NCI-H460 (cell line): ENCODE data around the gene OR2AT4. TPM values are rescaled to one million over a fixed set of nuclear protein-coding genes. Genes with fewer than 3 reads are reported as not detected.
"Not testable (repeated sequence)": the region's sequence is repeated elsewhere in the genome, so short reads cannot be mapped to it uniquely, and the experiment has no call there.

Experiments used
- DNase-seq: peaks from one replicate; pipeline ENCODE4 v3.0.0-alpha.2; 2016; ENCODE audit warnings: low read depth; ENCODE audit errors: extremely low read depth
- polyA plus RNA-seq: library from polyadenylated mRNA; depleted of rRNA; stranded (reverse); fragments of >200 nt; gene quantifications from 2 replicates; pipeline ENCODE4 v1.2.3, GENCODE V29; 2014; cell fraction: nucleus; rRNA removed
- total RNA-seq: library from RNA; depleted of rRNA; stranded (reverse); fragments of >200 nt; shearing (Covaris generic); gene quantifications from 2 replicates; pipeline ENCODE4 v1.2.3, GENCODE V29; 2014; rRNA removed

Gene OR2AT4
- not detected in 2 replicates for total RNA-seq
- polyA plus RNA-seq: not detected in 2 replicates

- no peak for DNase-seq
Measured at GRCh38 chr11:75096456-75097172, at the start of gene OR2AT4. OR2AT4 (minus strand) TSS chr11:75096876.

DNA sequence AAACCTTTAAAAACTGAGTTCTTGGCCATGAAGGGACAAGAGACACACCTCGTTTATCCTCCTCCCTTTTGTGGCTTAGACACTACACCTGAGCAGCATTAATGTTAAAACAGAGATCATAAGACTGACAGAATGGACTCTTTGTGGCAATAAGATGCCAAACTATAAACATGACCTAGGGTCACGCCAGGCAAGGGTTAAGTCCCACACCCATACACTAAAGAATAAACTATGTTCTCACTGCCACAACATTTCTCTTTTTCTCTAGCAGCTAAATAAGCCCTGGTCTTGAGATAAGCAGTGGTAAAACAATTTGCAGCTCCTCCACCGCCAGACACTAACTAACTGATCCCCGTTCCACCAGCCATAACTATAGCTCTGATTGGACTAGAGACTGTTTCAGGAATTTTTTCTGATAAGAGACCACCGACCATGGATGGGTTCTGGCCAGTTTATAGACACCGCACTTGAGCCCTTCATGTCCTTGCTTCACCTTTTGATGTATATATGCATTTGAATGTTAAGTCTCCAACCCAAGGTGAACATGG, 49.4 kb upstream of the OR2AT4 start:
- no peak for DNase-seq

DNA sequence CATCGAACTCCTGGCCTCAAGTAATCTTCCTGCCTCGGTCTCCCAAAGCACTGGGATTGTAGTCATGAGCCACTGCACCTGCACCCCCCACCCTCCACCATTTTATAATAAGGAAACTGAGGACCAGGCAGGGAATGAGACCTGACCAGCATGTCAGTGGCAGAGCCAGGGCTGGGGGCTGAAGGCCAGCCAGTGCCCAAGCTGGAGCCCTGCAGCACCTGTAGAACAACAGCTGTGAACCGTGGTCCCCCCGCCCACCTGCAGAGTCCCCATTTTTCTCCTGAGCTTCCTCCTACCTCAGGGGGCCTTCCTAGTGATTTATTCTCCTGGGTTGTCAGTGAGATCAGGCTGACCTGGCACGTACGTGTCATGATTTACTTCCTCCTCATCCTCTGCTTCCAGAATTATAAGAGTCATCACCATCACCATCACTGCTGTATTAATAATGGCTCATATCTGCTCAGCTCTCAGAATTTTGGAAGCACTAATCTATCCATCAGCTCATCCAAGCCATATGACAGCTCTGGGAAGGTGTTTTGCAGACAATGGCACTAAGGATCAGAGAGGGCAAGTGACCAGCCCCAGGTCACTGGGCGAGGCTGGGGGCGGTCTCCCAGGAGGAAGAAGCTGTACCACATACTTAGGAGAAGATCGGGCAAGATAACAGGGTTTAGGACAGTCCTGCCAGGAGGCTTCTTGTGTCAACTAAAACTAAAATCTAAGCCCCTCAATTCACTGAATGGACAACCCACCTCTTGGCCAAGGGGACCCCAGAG, 48.7 kb upstream of the OR2AT4 start:
- no peak for DNase-seq

- no peak for DNase-seq
Measured at GRCh38 chr11:75144716-75145014, 48.0 kb upstream of the OR2AT4 start.

GRCh38 chr11:75143420-75143731, 46.7 kb upstream of the OR2AT4 start:
- DNase-seq: no peak

DNA sequence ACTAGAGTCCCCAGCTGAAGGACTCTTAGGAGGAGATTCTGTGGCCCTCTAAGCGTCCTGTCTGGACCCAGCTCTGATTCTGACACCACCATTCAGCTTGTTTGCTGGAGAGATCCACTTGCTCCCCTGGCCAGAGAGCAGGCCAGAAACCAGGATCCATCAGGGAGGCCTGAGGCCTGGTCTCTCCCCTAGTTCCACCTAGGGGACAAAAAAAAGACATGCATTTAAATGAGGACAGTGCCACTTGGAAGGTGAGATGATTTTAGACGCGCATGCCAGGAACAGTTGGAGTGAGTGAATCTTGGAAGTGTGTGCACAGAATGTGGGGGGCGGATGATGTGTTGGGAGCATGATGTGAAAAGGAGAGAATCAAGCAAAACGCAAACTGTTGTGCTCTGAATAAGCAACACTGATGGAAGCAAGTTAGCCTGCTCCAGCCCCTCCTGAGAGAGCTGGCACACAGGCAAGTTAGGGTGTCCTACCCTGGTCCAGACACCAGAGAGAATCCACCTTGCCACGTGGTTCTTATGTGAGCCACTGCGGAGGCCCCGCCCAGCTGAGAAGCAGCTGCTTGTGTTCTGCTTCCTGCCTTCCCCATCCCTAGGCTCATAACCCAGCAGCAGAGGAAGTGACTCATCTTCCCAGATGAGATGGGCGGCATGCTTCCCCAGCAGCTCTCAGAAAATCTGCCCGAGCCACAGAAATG, 46.2 kb upstream of the OR2AT4 start:
- peak; percentile 73 for DNase-seq

DNA sequence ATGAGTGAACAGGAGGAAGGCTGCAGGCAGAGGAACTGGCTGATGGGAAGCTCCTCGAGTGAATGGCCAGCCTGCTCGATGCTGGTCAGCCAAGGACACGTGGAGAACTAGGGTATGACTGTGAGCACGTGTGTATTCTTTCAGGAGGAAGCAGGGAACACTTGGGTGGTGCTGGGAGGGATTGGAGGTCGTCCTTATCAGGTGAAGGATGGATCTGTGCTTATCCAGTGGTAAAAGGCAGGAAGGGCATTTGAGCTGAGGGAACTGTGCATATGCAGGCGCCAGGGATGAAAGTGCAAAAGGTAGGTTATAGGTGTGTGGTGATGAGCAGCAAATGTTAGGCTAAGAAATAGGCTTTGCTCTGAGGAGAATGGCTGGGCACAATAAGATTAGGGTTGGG, 44.5 kb upstream of the OR2AT4 start:
- no peak for DNase-seq

DNA sequence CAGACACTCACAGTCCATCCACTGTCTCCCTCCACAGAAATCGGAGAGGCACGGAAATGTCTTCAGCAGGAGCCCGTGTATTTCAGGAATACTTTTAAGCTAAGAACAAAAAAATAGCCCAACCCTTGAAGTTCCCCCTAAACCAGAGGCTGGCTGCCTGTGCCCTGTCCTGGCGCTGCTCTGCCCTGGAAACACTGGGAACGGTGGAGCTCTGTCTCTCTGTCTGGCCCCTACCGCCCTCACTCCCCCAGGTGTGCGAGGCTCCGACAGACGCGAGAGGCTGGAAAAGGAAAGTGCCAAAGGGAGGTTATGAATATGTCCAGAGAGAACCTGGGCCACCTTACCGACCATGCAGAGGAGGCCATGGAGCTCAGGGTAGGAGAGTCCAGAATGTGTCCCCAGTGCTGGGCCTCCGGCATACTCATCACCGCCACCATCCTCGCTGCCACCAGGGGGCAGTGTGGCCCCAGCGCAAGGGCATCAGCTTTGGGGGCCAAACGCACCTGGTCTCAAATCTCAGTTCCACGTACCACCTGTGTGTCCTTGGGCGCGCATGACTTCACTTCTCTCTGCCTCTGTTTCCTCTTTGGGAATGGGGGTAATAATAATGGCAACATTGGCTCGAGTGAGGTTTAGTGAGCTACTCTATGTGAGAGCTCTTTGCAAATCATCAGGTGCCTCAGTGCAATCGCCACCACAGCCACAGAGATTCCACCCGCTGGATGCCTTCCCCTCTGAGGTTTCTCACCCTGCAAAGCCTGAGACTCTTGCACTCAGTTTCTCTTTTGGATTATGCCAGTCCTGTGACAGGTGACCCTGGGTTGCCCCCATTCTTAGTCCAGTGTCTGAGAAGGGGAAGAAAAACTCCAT, 43.8 kb upstream of the OR2AT4 start:
- DNase-seq: peak; percentile 33

GRCh38 chr11:75135651-75136050, 39.0 kb upstream of the OR2AT4 start:
- DNase-seq: no peak

DNA sequence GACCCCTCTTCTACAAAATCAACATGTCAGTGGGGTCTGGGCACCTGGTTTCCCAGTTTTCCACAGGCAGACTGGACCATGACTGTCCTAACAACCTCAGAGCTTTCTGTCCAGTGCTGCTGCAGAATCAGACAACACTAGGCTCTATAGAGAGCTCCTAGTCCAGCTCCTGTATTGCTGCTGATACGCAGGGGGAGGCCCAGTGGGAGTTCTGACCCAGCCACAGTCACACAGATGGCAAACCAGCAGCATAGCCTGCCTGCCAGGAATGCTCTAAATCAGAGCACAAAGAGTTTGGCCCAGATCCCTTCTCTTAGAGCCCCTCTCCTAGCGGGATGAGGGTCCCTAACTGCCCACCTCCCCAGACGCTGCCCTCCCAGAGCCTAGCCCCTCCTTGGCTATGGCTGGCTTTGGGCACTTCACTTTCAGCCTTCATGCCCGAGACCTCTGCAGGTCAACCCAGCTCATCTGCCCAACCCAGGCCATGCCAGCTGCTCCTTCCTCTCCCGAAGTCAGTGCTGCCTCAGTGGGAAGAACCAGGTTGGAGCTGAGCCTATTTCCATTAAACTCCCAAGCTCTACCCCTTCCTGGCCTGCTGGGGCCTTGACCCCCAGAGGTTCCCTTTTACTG, 38.5 kb upstream of the OR2AT4 start:
- DNase-seq: no peak

DNA sequence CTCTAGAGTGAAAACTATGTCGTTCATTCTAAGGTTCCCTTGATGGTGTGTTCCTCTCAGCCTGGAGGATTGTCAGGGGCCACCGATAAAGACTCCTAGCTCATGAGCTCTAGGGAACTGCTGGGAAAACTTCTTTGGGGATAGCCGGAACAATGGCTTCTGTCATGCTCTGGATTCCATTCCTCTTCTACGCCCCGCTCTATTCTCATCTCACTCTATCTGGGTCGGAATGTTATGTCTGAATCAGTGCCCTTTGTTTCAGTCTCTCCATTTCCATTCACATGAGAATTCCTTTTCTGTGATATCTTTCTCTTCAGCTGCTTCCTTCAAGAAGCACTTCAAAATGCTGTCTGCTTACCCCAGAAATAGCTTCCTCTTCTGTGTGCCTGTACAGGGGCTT, 37.3 kb upstream of the OR2AT4 start:
- DNase-seq: no peak

GRCh38 chr11:75132080-75132479, 35.4 kb upstream of the OR2AT4 start:
- no peak for DNase-seq

DNA sequence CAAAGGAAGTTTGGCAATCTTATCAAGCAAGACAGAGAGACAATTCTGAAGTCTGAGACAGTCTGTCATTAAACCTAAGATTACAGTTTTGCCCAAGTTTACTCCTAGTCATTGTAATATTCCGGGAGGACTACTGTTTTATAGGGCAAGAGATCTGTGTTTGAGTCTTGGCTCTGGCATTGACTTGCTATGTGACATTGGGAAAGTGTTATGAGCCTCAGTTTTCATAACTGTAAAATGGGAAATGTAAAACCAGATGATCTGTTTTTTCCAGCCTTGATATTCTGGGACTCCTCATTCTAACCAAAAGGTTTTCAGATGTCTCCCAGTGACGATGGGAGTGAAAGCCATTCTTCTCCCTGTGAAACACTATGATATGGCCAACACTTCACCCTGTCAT, 29.9 kb upstream of the OR2AT4 start:
- no peak for DNase-seq

- DNase-seq: no peak
Measured at GRCh38 chr11:75118577-75118976, 21.9 kb upstream of the OR2AT4 start.

DNA sequence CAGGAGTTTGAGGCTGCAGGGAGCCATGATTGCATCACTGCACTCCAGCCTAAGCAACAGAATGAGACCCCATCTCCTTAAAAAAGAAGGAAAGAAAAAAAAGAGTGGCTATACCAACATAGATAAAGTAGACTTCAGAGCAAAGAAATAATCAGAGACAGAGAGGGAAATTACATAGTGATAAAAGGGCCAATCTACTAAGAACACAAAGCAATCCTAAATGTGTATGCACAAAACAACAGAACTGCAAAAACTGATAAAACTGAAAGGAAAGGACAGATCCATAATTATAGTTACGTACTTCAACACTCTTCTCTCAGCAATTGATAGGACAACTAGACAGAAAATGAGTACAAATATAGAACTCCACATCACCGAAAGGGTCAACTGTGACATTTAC, 17.8 kb upstream of the OR2AT4 start:
- DNase-seq: no peak

- no peak for DNase-seq
Measured at GRCh38 chr11:75113030-75113429, 16.4 kb upstream of the OR2AT4 start.

DNA sequence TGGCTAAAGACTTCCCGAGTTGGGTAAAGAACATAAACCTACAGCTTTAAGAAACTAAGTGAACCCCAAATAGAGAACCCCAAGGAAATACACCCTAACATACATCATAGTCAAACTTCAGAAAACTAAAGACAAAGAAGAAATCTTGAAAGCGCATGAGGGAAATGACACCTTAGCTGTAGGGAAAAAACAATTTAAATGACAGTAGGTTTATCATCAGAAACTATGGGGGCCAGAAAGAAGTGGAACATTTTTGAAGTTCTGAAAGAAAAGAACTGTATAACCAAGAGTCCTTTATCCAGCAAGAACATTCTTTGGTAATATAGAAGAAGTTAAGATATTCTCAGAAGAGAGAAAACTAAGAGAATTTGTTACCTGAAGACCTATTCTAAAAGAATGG, 15.5 kb upstream of the OR2AT4 start:
- DNase-seq: no peak

DNA sequence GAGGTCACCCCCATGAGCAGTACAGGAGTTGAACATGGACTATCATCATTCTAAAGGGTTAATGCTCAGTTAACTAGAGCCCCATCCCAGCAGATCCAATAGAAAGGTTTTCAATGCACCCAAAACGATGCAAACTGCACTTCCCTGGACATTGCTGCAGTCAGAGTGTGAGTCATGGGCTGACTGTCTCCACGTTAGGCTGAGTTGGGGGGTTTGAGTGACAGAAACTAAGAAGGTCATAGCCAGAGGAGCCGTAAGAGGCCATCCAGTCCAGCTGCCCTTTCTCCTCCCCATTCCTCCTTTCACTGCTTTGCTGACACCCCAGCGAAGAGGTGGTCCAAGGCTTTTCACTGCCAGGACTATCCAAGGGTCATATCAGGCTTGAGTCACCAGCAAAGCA, 10.5 kb upstream of the OR2AT4 start:
- no peak for DNase-seq

- DNase-seq: not testable (repeated sequence)
Measured at GRCh38 chr11:75105967-75106681, 9.4 kb upstream of the OR2AT4 start.
